GM18511 (cell line): ENCODE measurements around the gene PLAC1.

ENCODE experiments used
- ATAC-seq: cut with Tn5 transposase; IDR thresholded peaks from one replicate; pipeline ENCODE4 v1.9.1; 2021; ENCODE audit warnings: mild to moderate bottlenecking, moderate library complexity; ENCODE audit not compliant: unreplicated experiment

PLAC1 gene

GRCh38 chrX:134545510-134545909, 112.8 kb downstream of the PLAC1 start:
- no peak for ATAC-seq

- ATAC-seq: no peak
These were observed 113.6 kb downstream of the PLAC1 start for GRCh38 chrX:134544513-134545151.

- ATAC-seq: no peak
These were observed 114.1 kb downstream of the PLAC1 start for GRCh38 chrX:134544135-134544512.

GRCh38 chrX:134543288-134543687, 115.0 kb downstream of the PLAC1 start:
- ATAC-seq: no peak

GRCh38 chrX:134542485-134542884, 115.8 kb downstream of the PLAC1 start:
- ATAC-seq: peak; percentile 81

- ATAC-seq: no peak
These were observed 116.4 kb downstream of the PLAC1 start for GRCh38 chrX:134541906-134542305.

GRCh38 chrX:134538316-134538715, 120.0 kb downstream of the PLAC1 start:
- ATAC-seq: no peak

- ATAC-seq: no peak
These were observed 120.9 kb downstream of the PLAC1 start for GRCh38 chrX:134537179-134537955.

GRCh38 chrX:134533952-134534351, 124.3 kb downstream of the PLAC1 start:
- ATAC-seq: no peak

GRCh38 chrX:134533352-134533751, 124.9 kb downstream of the PLAC1 start:
- ATAC-seq: no peak

- no peak for ATAC-seq
These were observed 127.4 kb downstream of the PLAC1 start for GRCh38 chrX:134530845-134531244.

GRCh38 chrX:134529481-134529880, 128.8 kb downstream of the PLAC1 start:
- ATAC-seq: no peak

- no peak for ATAC-seq
These were observed 129.3 kb downstream of the PLAC1 start for GRCh38 chrX:134528960-134529359.

- no peak for ATAC-seq
These were observed 131.9 kb downstream of the PLAC1 start for GRCh38 chrX:134526399-134526798.

GRCh38 chrX:134525086-134525792, 133.0 kb downstream of the PLAC1 start:
- ATAC-seq: no peak

- ATAC-seq: no peak
These were observed 134.1 kb downstream of the PLAC1 start for GRCh38 chrX:134524181-134524580.

- ATAC-seq: peak; percentile 61
These were observed 137.3 kb downstream of the PLAC1 start for GRCh38 chrX:134520860-134521390.
